GM21717 (cell line): Measurements from ENCODE around the gene MINAR2.

ENCODE experiments used
- ATAC-seq: cut with Tn5 transposase; IDR thresholded peaks from one replicate; pipeline ENCODE4 v1.9.1; 2021; ENCODE audit warnings: mild to moderate bottlenecking, moderate library complexity; ENCODE audit not compliant: unreplicated experiment

The MINAR2 gene

GRCh38 chr5:129771058-129771838, 23.4 kb downstream of the MINAR2 start:
- peak; percentile 78 for ATAC-seq

GRCh38 chr5:129773376-129773775, 25.5 kb downstream of the MINAR2 start:
- ATAC-seq, result no peak

GRCh38 chr5:129781594-129781993, 33.7 kb downstream of the MINAR2 start:
- no peak for ATAC-seq

GRCh38 chr5:129803403-129803802, 55.5 kb downstream of the MINAR2 start:
- no peak for ATAC-seq

GRCh38 chr5:129804705-129805104, 56.8 kb downstream of the MINAR2 start:
- no peak for ATAC-seq

GRCh38 chr5:129807162-129807814, 59.4 kb downstream of the MINAR2 start:
- no peak for ATAC-seq
